Esophagus muscularis mucosa (tissue), 4 donors: ENCODE measurements around the gene PCDH9. TPM values are rescaled to one million over a fixed set of nuclear protein-coding genes. Genes with fewer than 3 reads are reported as not detected.

Experiments
- DNase-seq: peaks from one replicate; pipeline ENCODE4 v3.0.0-alpha.2; 2017; ENCODE audit errors: extremely low spot score
- H3K27ac ChIP-seq, 4 donors: fragments of 200-600 bp; sonication (generic); replicated peaks in 1 of 4; 1 replicate in 3 of 4; 2 replicates in 1 of 4; pipeline ENCODE4 v1.5.1; 2016 to 2019; ENCODE audit warnings: mild to moderate bottlenecking in 1 of 4
- H3K27me3 ChIP-seq, 4 donors: fragments of 200-600 bp; sonication (generic); one replicate each; pipeline versions ENCODE4 v1.5.1 to v1.6.0; 2016 to 2019
- H3K36me3 ChIP-seq, 4 donors: fragments of 200-600 bp; sonication (generic); one replicate each; pipeline ENCODE4 v1.5.1; 2016 to 2019
- H3K4me1 ChIP-seq, 4 donors: fragments of 200-600 bp; sonication (generic); one replicate each; pipeline ENCODE4 v1.5.1; 2016 to 2019
- H3K4me3 ChIP-seq, 4 donors: fragments of 200-600 bp; sonication (generic); 1 replicate in 2 of 4; 2 replicates in 2 of 4; pipeline ENCODE4 v1.5.1; 2016 to 2019; ENCODE audit warnings: mild to moderate bottlenecking in 4 of 4, moderate library complexity in 1 of 4
- H3K9me3 ChIP-seq, 4 donors: fragments of 200-600 bp; sonication (generic); 1 replicate in 3 of 4; 2 replicates in 1 of 4; pipeline ENCODE4 v1.5.1; 2016 to 2019
- EP300 ChIP-seq: sonication (generic); formaldehyde crosslinking; IDR thresholded peaks from one replicate; pipeline ENCODE4 v1.6.1; 2017; ENCODE audit warnings: antibody characterized with exemption
- POLR2A ChIP-seq: fragments of 450-650 bp; IDR thresholded peaks from one replicate; pipeline ENCODE4 v1.6.1; 2017; ENCODE audit warnings: antibody characterized with exemption, moderate library complexity, mild to moderate bottlenecking, low read depth
- POLR2AphosphoS5 ChIP-seq, 2 donors: sonication (generic); formaldehyde crosslinking; IDR thresholded peaks; one replicate each; pipeline ENCODE4 v1.6.1; 2017; ENCODE audit warnings: antibody characterized with exemption in 2 of 2
- WGBS: methylation state at CpG from one replicate; pipeline ENCODE4 v1.1.5; 2018; 5-methylcytosine and 5-hydroxymethylcytosine counted together
- intact Hi-C: fragments of 100-400 bp; cut with DNase I; formaldehyde crosslinking; loops from one replicate; pipeline ENCODE4 v1.15.1; 2023
- total RNA-seq, 4 donors: library from RNA; depleted of rRNA; stranded (reverse); fragments of >200 nt; gene quantifications; one replicate each; pipeline versions ENCODE4 v1.1.0 to v1.2.1, GENCODE V29; 2016
- TF ChIP-seq, protein P1 (sequence below), 3 experiments: fragments of 200-600 bp in 2 of 3; fragments of 450-650 bp in 1 of 3; sonication (generic) in 2 of 3; IDR thresholded peaks; one replicate each; pipeline ENCODE4 v1.5.1; 2017 to 2019; ENCODE audit warnings: antibody characterized with exemption in 3 of 3, mild to moderate bottlenecking in 2 of 3, moderate library complexity in 1 of 3

PCDH9 gene
- total RNA-seq, 4 donors from 2014 or later, result 33.8 to 81.8 (median 49.1) TPM

DNA sequence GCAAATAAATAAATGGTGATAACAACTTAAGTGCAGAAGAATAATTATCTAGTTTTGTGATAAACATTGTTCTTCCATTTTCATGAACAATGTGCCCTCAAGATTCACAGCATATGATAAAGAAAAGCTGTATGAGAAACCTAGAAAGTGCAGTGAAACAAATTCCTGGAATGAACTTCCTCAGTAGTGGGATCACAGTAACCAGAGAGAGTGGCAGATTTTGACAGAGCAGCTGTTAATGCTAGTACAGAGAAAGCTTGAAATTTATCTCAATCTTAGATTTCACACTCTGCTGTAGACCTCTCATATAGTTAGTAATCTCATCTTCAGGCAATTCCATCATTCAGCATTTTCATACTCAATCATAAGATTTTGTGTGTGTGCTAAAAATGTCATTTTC, 664.9 kb downstream of the PCDH9 start:
- TF ChIP-seq POLR2A (no peak), EP300 (no peak), POLR2AphosphoS5 (IDR thresholded peaks at IDR 0.05) (no peak)
- TF ChIP-seq, protein P1, sequence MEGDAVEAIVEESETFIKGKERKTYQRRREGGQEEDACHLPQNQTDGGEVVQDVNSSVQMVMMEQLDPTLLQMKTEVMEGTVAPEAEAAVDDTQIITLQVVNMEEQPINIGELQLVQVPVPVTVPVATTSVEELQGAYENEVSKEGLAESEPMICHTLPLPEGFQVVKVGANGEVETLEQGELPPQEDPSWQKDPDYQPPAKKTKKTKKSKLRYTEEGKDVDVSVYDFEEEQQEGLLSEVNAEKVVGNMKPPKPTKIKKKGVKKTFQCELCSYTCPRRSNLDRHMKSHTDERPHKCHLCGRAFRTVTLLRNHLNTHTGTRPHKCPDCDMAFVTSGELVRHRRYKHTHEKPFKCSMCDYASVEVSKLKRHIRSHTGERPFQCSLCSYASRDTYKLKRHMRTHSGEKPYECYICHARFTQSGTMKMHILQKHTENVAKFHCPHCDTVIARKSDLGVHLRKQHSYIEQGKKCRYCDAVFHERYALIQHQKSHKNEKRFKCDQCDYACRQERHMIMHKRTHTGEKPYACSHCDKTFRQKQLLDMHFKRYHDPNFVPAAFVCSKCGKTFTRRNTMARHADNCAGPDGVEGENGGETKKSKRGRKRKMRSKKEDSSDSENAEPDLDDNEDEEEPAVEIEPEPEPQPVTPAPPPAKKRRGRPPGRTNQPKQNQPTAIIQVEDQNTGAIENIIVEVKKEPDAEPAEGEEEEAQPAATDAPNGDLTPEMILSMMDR (IDR thresholded peaks at IDR 0.05), result no peak
- Histone ChIP-seq H3K27me3 (no peaks in the 10 kb centered on the region), H3K36me3 (no peaks in the 10 kb centered on the region), H3K9me3 (no peaks in the 10 kb centered on the region), H3K27ac (no peak overlapping the region), H3K4me3 (no peak overlapping the region), H3K4me1 (no peaks in the 10 kb centered on the region)
- DNase-seq, result no peak
- intact Hi-C loops, result no loop called here

DNA sequence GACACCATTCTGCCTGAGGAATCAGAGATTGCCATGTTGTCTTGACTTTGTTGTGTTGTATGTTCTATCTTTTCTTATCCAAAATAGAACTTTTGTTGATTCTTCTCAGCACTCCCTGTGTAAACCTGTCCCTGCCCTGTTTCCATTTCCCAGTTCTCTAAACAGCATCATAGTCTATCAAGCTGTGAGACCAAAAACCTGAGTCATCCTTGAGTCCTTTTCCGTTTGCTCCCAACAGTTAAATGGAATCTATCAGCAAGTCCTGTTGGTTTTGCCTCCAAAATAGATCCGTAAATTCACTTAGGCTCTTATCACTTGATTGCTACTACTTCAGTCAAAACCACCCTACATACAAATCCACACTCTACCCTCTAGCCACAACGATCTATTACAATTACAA, 667.1 kb downstream of the PCDH9 start:
- 94% methylated on average over 3 of the region's 3 CpGs for WGBS
- intact Hi-C loops, result no loop called here
- Histone ChIP-seq H3K9me3 (no peaks in the 10 kb centered on the region), H3K36me3 (no peaks in the 10 kb centered on the region), H3K4me3 (no peak overlapping the region), H3K4me1 (no peaks in the 10 kb centered on the region), H3K27me3 (no peaks in the 10 kb centered on the region), H3K27ac (no peak overlapping the region)
- no peak for DNase-seq
- no peak for TF ChIP-seq EP300
- TF ChIP-seq, protein P1 (IDR thresholded peaks at IDR 0.05), result no peak
- TF ChIP-seq POLR2A, result no peak
- no peak for TF ChIP-seq POLR2AphosphoS5 (IDR thresholded peaks at IDR 0.05)

DNA sequence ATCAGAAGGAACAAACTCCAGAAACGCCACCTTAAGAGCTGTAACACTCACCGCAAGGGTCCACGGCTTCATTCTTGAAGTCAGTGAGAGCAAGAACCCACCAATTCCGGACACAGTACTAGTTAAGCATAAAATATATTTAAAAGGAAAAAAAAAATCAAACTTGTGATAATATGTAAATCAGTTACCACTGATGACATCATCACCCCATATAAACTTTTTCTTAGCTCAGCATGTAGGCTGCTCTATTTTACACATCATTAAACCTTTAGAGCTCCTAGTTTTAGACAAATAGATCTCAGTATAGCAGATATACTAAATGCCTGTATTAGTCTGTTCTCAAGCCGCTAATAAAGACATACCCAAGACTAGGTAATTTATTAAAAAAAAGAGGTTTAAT, 668.1 kb downstream of the PCDH9 start:
- 80% methylated on average over 5 of the region's 5 CpGs for WGBS
- no peaks in the 10 kb centered on the region for H3K4me1 ChIP-seq
- no peak overlapping the region for H3K4me3 ChIP-seq
- DNase-seq, result no peak
- H3K27me3 ChIP-seq, result no peaks in the 10 kb centered on the region
- intact Hi-C loops, result no loop called here
- H3K36me3 ChIP-seq, result no peaks in the 10 kb centered on the region
- no peaks in the 10 kb centered on the region for H3K9me3 ChIP-seq
- H3K27ac ChIP-seq, result no peak overlapping the region
- TF ChIP-seq EP300, result no peak
- no peak for TF ChIP-seq POLR2A
- TF ChIP-seq, protein P1 (IDR thresholded peaks at IDR 0.05), result no peak

DNA sequence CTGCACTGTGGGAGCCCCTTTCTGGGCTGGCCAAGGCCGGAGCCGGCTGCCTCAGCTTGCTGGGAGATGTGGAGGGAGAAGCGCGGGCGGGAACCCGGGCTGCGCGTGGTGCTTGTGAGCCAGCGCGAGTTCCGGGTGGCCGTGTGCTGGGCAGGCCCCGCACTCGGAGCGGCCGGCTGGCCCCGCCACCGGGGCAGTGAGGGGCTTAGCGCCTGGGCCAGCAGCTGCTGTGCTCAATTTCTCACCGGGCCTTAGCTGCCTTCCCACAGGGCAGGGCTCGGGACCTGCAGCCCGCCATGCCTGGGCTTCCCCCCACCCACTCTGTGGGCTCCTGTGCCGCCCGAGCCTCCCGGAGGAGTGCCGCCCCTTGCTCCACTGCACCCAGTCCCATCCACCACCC, 669.1 kb downstream of the PCDH9 start:
- DNase-seq, result no peak
- 100% methylated on average over 3 of the region's 26 CpGs for WGBS
- H3K9me3 ChIP-seq, result no peaks in the 10 kb centered on the region
- no peaks in the 10 kb centered on the region for H3K27me3 ChIP-seq
- H3K4me1 ChIP-seq, result no peaks in the 10 kb centered on the region
- H3K36me3 ChIP-seq, result no peaks in the 10 kb centered on the region
- H3K27ac ChIP-seq, result no peak overlapping the region
- H3K4me3 ChIP-seq, result no peak overlapping the region
- TF ChIP-seq, protein P1 (IDR thresholded peaks at IDR 0.05), result no peak
- no peak for TF ChIP-seq POLR2AphosphoS5 (IDR thresholded peaks at IDR 0.05)
- intact Hi-C loops, result no loop called here

DNA sequence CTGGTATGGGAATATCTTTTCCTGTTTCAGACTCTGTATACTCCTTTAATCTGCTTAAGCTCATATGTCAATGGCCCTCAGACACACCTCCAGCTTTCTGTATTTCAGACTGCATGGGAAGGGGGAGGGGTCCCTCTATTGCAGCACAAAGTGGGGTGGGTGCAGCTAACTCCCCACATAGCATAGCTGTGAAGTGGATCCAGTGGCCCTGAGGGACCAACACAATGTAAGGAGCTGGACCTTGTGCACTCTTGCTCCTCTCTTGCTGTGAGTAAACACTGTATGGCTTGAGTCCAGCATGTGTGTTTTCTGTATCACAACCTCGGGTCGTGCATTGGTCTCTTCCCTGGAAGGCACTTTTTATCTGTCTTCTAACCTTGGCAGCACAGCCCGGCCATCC, 669.9 kb downstream of the PCDH9 start:
- Histone ChIP-seq H3K27me3 (no peaks in the 10 kb centered on the region), H3K27ac (no peak overlapping the region), H3K36me3 (no peaks in the 10 kb centered on the region), H3K4me3 (no peak overlapping the region), H3K4me1 (no peaks in the 10 kb centered on the region), H3K9me3 (no peaks in the 10 kb centered on the region)
- DNase-seq, result no peak
- TF ChIP-seq POLR2AphosphoS5 (IDR thresholded peaks at IDR 0.05) (no peak), POLR2A (no peak), EP300 (no peak)
- TF ChIP-seq, protein P1 (IDR thresholded peaks at IDR 0.05), result no peak
- intact Hi-C loops, result no loop called here
- 65% methylated on average over 3 of the region's 3 CpGs for WGBS
